KBM-7 (cell line): ENCODE results near the gene RAP1B.
"Not testable (repeated sequence)": the region's sequence is repeated elsewhere in the genome, so short reads cannot be mapped to it uniquely, and the experiment has no call there.

Experiments used
- DNase-seq: peaks from one replicate; pipeline ENCODE4 v3.0.0-alpha.2; 2015
- in situ Hi-C: fragments of 300-500 bp; cut with MboI; formaldehyde crosslinking; loops from 2 replicates; pipeline ENCODE4 v1.14.3; 2020; ENCODE audit warnings: low sequenced_read_pairs, low pct_unique_long_range_greater_than_20kb, mixed read lengths

RAP1B gene

DNA sequence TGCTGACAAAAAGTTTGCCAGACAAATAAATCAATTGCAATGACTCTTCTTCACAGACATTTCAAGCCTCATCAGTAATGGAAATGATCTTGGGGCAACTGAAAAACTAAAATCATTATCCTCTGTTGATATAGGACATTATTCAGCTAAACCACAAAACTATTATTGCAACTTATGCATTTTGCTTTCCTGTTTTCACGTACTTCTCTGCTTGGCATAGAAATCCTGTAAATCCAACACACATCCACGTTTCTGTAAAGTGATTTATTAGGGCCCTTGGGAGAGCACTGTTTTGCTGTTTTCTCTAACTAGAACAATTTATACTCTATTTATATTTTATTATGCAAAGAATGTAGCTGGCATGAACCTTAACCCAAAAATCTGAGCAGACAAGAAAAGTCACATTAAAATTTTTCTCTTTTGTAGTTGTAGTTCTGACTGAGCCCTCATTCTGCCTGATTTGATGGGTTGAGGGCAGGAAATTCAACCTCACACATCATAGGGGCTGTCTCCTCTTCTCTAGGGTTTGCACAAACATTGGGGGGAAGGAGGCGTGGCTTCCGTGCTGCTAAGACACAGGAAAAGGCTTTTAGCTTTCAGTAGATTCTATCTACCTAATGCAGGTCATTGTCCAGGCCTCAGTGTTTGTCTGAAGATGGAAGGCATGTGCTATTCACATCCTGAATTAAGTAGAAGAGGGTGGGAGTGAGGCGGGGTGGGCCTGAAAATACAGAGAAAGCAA is 64.6 kb downstream of the RAP1B start:
- no peak for DNase-seq
- in situ Hi-C loops = no loop called here

DNA sequence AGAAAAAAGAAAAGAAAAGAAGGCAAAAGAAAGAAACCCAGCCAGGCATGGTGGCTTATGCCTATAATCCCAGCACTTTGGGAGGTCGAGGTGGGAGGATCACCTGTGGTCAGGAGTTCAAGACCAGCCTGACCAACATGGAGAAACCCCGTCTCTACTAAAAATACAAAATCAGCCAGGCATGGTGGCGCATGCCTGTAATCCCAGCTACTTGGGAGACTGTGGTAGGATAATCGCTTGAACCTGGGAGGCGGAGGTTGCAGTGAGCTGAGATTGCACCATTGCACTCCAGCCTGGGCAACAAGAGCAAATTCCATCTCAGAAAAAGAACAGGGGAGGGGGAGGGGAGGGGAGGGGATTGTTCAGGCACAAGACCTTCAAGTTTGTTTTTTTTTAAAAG is 66.2 kb downstream of the RAP1B start:
- DNase-seq, in situ Hi-C loops: not testable (repeated sequence)

DNA sequence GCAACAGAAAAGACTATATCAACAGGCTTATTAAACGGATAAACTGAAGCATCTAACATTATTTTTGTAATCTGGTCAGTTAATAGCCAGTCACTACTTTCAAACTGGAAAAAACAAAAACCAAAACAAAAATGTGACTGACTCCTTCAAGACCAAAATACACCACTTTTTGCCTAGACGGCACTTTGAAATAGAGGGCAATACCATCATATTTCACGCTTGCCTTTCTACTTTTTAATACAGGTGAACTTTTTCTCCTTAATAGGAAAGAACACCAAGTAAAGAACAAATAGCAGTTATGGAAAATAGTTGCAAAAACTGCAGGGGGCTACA is 75.5 kb downstream of the RAP1B start:
- in situ Hi-C loops = no loop called here
- DNase-seq = no peak

DNA sequence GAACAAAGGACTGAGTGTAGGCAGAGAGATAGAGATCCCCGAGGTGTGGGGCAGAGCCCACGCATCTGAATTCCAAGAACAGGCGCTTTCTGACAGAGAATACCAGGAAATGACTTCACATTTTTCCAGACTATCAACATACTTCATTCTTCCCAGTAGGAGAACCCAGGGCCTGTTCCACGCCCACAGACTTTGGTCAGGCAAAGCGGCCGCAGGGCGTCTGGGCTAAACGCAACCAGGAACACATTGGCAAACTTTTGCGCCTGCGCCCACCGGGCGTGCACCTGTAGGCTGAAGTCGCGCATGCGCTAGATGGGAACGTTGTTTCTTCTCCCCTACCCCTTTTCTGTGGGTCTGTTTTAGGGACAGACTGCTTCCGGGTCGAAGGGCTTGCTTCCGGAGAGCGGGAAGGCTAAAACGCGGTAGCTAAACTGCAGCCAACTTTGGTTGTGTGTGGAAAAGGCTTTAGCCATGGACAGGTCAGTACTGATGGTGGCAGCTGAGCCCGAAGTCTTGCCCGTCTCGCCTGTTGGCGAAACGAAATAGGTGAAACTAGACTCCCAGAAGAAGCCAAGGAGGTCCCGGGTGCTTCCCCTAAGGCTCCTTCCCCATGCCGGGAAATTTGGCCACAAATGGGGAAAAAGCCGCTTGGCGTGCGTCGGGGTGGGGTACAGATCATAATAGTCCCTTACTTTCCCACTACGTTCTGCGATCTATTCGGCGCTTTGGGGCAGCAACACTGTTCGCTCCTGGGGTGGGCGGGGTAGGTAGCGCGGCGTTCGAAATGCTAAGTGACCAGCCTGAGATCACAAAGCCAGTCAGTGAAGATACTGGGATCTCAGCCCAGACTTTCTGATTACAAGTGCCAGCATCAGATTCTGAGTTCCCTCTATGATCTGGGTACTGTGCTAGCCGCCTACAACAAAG is 76.2 kb downstream of the RAP1B start, which contains the start of gene NUP107:
NUP107 (plus strand) TSS at position 384 of the 927 bp plus-strand sequence; CDS start at position 472, 88 bp downstream.
- in situ Hi-C loops = no loop called here
- peak; percentile 98 for DNase-seq

DNA sequence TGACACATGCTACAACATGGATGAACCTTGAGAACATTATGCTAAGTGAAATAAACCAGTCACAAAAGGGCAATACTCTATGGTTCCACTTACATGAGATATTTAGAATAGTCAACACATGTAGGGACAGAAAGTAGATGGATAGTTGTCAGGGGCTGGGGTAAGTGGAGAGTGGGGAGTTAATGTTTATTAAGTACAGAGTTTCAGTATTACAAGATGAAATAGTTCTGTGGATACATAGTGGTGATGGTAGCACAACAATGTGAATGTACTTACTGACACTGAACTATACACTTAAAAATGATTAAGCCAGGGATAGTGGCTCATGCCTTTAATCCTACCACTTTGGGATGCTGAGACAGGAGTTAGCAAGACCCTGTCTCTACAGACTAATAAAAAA is 84.8 kb downstream of the RAP1B start:
- DNase-seq = no peak
- in situ Hi-C loops = no loop called here

DNA sequence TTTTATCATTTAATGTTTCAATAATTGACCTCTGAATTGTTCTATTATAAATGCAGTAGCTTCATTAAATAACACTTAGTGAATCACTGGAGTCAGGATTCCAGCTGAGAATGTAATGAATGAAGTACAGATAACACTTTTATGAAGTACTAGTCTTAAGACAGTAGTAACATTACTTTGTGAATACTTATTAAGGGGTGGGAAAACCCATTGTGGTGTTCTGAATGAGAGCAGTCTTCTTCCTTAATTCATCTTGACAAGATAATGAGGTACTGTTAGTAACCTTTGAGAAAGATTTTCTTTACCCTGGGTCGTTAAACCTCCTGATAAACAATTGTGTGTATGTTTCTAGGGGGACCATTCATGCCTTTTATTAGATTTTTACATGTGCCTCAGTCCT is 88.8 kb downstream of the RAP1B start:
- in situ Hi-C loops = no loop called here
- DNase-seq = no peak
